ENCODE data around the gene RPS28.
"Not testable (repeated sequence)": the region's sequence is repeated elsewhere in the genome, so short reads cannot be mapped to it uniquely, and the experiment has no call there.

The RPS28 gene

GRCh38 chr19:8338835-8339234, 17.5 kb downstream of the RPS28 start:
- no peak for TF ChIP-seq PATZ1 (CRISPR knock-in tag; IDR thresholded peaks at IDR 0.05; ENCODE audit: borderline replicate concordance)
- TF ChIP-seq BACH2 (CRISPR knock-in tag; IDR thresholded peaks at IDR 0.05; ENCODE audit: borderline replicate concordance), result no peak
- TF ChIP-seq ZNF8 (CRISPR knock-in tag; IDR thresholded peaks at IDR 0.05), result no peak
- TF ChIP-seq ZNF70 (CRISPR knock-in tag; IDR thresholded peaks at IDR 0.05), result no peak
- no peak for TF ChIP-seq RARB (CRISPR knock-in tag; IDR thresholded peaks at IDR 0.05)
- no peak for TF ChIP-seq POU6F1 (CRISPR knock-in tag; IDR thresholded peaks at IDR 0.05; ENCODE audit: borderline replicate concordance, low read depth)
- TF ChIP-seq ESRRG (CRISPR knock-in tag; IDR thresholded peaks at IDR 0.05), result no peak
- TF ChIP-seq ZC3H10 (CRISPR knock-in tag; IDR thresholded peaks at IDR 0.05), result no peak
- no peak for TF ChIP-seq TOX (CRISPR knock-in tag; IDR thresholded peaks at IDR 0.05; ENCODE audit: borderline replicate concordance)
- no peak for TF ChIP-seq ZFP30 (CRISPR knock-in tag; IDR thresholded peaks at IDR 0.05)
- no peak for TF ChIP-seq PPARA (CRISPR knock-in tag; IDR thresholded peaks at IDR 0.05; ENCODE audit: borderline replicate concordance)
- no peak for TF ChIP-seq SNAI2 (CRISPR knock-in tag; IDR thresholded peaks at IDR 0.05)
- TF ChIP-seq ISL1 (CRISPR knock-in tag; IDR thresholded peaks at IDR 0.05), result no peak
- TF ChIP-seq CREB5 (CRISPR knock-in tag; IDR thresholded peaks at IDR 0.05; ENCODE audit: low read depth), result no peak
- no peak for TF ChIP-seq ARNTL (CRISPR knock-in tag; IDR thresholded peaks at IDR 0.05; ENCODE audit: borderline replicate concordance, low read depth)
- TF ChIP-seq GLIS3 (CRISPR knock-in tag; IDR thresholded peaks at IDR 0.05), result no peak
- TF ChIP-seq OSR1 (CRISPR knock-in tag; IDR thresholded peaks at IDR 0.05), result no peak
- TF ChIP-seq TSHZ2 (CRISPR knock-in tag; IDR thresholded peaks at IDR 0.05), result no peak
- TF ChIP-seq TCF4 (CRISPR knock-in tag; IDR thresholded peaks at IDR 0.05; ENCODE audit: borderline replicate concordance), result no peak
- no peak for ATAC-seq

- no peak for ATAC-seq
- no peak for TF ChIP-seq ESRRG (CRISPR knock-in tag; IDR thresholded peaks at IDR 0.05)
- no peak for TF ChIP-seq GLIS3 (CRISPR knock-in tag; IDR thresholded peaks at IDR 0.05)
- no peak for TF ChIP-seq ZC3H10 (CRISPR knock-in tag; IDR thresholded peaks at IDR 0.05)
- no peak for TF ChIP-seq ZNF70 (CRISPR knock-in tag; IDR thresholded peaks at IDR 0.05)
- TF ChIP-seq ZFP3 (CRISPR knock-in tag; IDR thresholded peaks at IDR 0.05), result no peak
- TF ChIP-seq ZNF565 (CRISPR knock-in tag; conservative IDR thresholded peaks at IDR 0.05; ENCODE audit: low read depth), result no peak
- TF ChIP-seq SNAI2 (CRISPR knock-in tag; IDR thresholded peaks at IDR 0.05), result no peak
- no peak for TF ChIP-seq OSR1 (CRISPR knock-in tag; IDR thresholded peaks at IDR 0.05)
- no peak for TF ChIP-seq BACH2 (CRISPR knock-in tag; IDR thresholded peaks at IDR 0.05; ENCODE audit: borderline replicate concordance)
- no peak for TF ChIP-seq CREB5 (CRISPR knock-in tag; IDR thresholded peaks at IDR 0.05; ENCODE audit: low read depth)
- TF ChIP-seq PATZ1 (CRISPR knock-in tag; IDR thresholded peaks at IDR 0.05; ENCODE audit: borderline replicate concordance), result no peak
- no peak for TF ChIP-seq TSHZ2 (CRISPR knock-in tag; IDR thresholded peaks at IDR 0.05)
Measured at GRCh38 chr19:8340341-8341096, 19.2 kb downstream of the RPS28 start.

- ATAC-seq, result not testable (repeated sequence)
Measured at GRCh38 chr19:8341504-8341903, 20.2 kb downstream of the RPS28 start.
